HL-60 (cell line): Measurements from ENCODE around the gene KLHL10.

Source experiments
- CTCF ChIP-seq: IDR thresholded peaks from one replicate; pipeline ENCODE4 v1.5.1; 2011; ENCODE audit warnings: low read length, control low read depth, inconsistent platforms; ENCODE audit not compliant: insufficient read depth
- GABPA ChIP-seq: IDR thresholded peaks from 2 replicates; pipeline ENCODE4 v1.6.1; 2012; ENCODE audit warnings: low read depth
- POLR2AphosphoS5 ChIP-seq: IDR thresholded peaks from 2 replicates; pipeline ENCODE4 v1.6.1; 2012; ENCODE audit warnings: low read depth
- SPI1 ChIP-seq: IDR thresholded peaks from 2 replicates; pipeline ENCODE4 v1.6.1; 2012; ENCODE audit warnings: low read depth, mild to moderate bottlenecking, borderline replicate concordance
- TF ChIP-seq, protein P1 (sequence below): IDR thresholded peaks from 2 replicates; pipeline ENCODE4 v1.6.1; 2012; ENCODE audit warnings: low read depth; ENCODE audit not compliant: insufficient replicate concordance

DNA sequence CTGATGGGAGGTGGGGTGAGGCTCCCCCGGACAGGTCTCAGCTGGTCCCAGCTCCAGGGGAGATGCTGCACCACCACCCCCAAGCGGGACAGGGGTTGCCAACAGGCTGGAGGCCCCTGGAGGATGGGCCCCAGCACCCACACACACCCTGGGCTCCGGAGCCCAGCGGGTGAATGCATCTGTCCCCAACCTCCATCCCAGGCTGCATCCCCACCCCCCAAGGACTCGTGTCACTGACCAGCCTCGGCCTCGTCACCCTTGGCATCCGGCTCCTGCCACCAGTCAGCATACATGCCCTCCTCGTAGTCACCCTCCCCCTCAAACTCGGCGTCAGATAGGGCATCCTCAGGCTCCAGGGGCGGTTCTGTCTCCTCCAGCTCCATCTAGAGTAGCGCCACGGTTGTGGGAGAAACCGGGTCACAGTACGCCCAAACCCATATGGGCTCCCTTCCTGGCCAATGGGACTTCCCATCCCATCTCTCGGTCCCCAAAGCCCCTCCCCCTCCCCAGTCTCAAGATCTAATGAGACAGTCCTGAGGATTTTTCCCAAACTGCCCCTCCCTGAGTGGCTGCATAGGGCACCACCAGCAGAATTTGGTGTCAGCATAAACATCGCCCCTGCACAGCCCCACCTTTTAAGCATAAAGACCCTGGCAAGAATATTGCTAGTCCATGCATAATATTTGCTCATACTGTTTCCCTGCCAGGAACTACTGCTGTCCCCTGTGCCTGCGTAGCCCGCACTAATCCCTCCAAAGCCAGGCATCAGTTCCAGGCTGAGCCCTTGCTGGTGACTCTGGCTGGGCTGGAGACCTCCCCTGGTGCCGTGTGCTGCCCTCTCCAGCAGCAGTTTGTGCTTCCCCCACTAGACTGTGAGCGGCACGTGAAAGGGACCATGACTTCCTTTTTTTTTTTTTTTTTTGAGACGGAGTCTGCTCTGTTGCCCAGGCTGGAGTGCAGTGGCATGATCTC is 34.3 kb upstream of the KLHL10 start:
- TF ChIP-seq POLR2AphosphoS5 (no peak), CTCF (no peak), GABPA (no peak), SPI1 (peak; percentile 87)
- TF ChIP-seq, protein P1, sequence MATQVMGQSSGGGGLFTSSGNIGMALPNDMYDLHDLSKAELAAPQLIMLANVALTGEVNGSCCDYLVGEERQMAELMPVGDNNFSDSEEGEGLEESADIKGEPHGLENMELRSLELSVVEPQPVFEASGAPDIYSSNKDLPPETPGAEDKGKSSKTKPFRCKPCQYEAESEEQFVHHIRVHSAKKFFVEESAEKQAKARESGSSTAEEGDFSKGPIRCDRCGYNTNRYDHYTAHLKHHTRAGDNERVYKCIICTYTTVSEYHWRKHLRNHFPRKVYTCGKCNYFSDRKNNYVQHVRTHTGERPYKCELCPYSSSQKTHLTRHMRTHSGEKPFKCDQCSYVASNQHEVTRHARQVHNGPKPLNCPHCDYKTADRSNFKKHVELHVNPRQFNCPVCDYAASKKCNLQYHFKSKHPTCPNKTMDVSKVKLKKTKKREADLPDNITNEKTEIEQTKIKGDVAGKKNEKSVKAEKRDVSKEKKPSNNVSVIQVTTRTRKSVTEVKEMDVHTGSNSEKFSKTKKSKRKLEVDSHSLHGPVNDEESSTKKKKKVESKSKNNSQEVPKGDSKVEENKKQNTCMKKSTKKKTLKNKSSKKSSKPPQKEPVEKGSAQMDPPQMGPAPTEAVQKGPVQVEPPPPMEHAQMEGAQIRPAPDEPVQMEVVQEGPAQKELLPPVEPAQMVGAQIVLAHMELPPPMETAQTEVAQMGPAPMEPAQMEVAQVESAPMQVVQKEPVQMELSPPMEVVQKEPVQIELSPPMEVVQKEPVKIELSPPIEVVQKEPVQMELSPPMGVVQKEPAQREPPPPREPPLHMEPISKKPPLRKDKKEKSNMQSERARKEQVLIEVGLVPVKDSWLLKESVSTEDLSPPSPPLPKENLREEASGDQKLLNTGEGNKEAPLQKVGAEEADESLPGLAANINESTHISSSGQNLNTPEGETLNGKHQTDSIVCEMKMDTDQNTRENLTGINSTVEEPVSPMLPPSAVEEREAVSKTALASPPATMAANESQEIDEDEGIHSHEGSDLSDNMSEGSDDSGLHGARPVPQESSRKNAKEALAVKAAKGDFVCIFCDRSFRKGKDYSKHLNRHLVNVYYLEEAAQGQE = no peak
